K562 (cell line): Measurements from ENCODE around the gene GP1BB.
A peak's percentile ranks its signal among the peaks of the same experiment; 100 is the strongest.

Source experiments
- C11orf30 ChIP-seq: fragments of 450-650 bp; IDR thresholded peaks from 2 replicates; pipeline ENCODE4 v1.6.1; 2016; ENCODE audit warnings: low read depth, mild to moderate bottlenecking
- CTCF ChIP-seq, 3 experiments: IDR thresholded peaks in 2 of 3; conservative IDR thresholded peaks in 1 of 3; 2 replicates each; pipeline ENCODE4 v1.5.1; 2011 to 2012; ENCODE audit warnings: low read length in 3 of 3, mild to moderate bottlenecking in 3 of 3, control low read depth in 2 of 3, improper control_type of control experiment in 1 of 3, inconsistent platforms in 1 of 3, low read depth in 1 of 3, mixed read lengths in 1 of 3, moderate library complexity in 1 of 3; ENCODE audit not compliant: insufficient read depth in 2 of 3
- EZH2 ChIP-seq: IDR thresholded peaks from 2 replicates; pipeline ENCODE4 v1.6.1; 2012; ENCODE audit warnings: low read depth, mild to moderate bottlenecking, inconsistent platforms, low read length, borderline replicate concordance
- SIN3A ChIP-seq, 2 experiments: fragments of 150-350 bp in 1 of 2; IDR thresholded peaks; 2 replicates each; pipeline ENCODE4 v1.6.1; 2011 to 2016; ENCODE audit warnings: borderline replicate concordance in 2 of 2, low read depth in 2 of 2, low read length in 2 of 2, mild to moderate bottlenecking in 2 of 2, moderate library complexity in 2 of 2; ENCODE audit not compliant: control insufficient read depth in 1 of 2
- SMAD4 ChIP-seq: fragments of 250-450 bp; sonication (Bioruptor Pico); conservative IDR thresholded peaks from 2 replicates; pipeline ENCODE4 v1.8.0; 2021; ENCODE audit warnings: inconsistent platforms, mild to moderate bottlenecking, moderate library complexity
- TCF7 ChIP-seq: sonication (generic); IDR thresholded peaks from 2 replicates; pipeline ENCODE4 v1.6.1; 2016; ENCODE audit warnings: antibody characterized with exemption, borderline replicate concordance
- ZFP30 ChIP-seq: fragments of 250-450 bp; sonication (Bioruptor Pico); IDR thresholded peaks from 2 replicates; pipeline ENCODE4 v1.8.0; 2022; ENCODE audit warnings: moderate library complexity, mild to moderate bottlenecking, inconsistent platforms, borderline replicate concordance

- TF ChIP-seq C11orf30 = no peak
- peak; percentile 16 to 44 (median 16); a peak in 3 of 6 replicates for TF ChIP-seq CTCF (IDR thresholded peaks at IDR 0.05 in 2 of 3, conservative IDR thresholded peaks at IDR 0.05 in 1 of 3; ENCODE audit: insufficient read depth in 2 of 3, low read depth in 1 of 3, low read length in 3 of 3)
- peak; percentile 88; the same call in 1 of the 2 replicates for TF ChIP-seq EZH2
- TF ChIP-seq TCF7 = no peak
- no peak for TF ChIP-seq SMAD4 (CRISPR knock-in tag)
- peak in 1 of 2 experiments; percentile 92; a peak in 2 of 4 replicates for TF ChIP-seq SIN3A (IDR thresholded peaks at IDR 0.05; ENCODE audit: borderline replicate concordance in 2 of 2, control insufficient read depth in 1 of 2, low read depth in 2 of 2, low read length in 2 of 2)
- TF ChIP-seq ZFP30 (CRISPR knock-in tag) = no peak
Observed at GRCh38 chr22:19723232-19723982, at the start of gene GP1BB.
